B cell (primary cell): ENCODE results near the gene ALS2CL.

Experiments used
- EZH2 ChIP-seq: IDR thresholded peaks from 2 replicates; pipeline ENCODE4 v1.6.1; 2012; ENCODE audit warnings: borderline replicate concordance, low read depth, mild to moderate bottlenecking, moderate library complexity, low read length; ENCODE audit not compliant: insufficient read depth, poor library complexity, severe bottlenecking
- TF ChIP-seq, protein P1 (sequence below): fragments of 200-600 bp; IDR thresholded peaks from one replicate; pipeline ENCODE4 v1.8.0; 2022; ENCODE audit warnings: antibody characterized with exemption, mild to moderate bottlenecking

DNA sequence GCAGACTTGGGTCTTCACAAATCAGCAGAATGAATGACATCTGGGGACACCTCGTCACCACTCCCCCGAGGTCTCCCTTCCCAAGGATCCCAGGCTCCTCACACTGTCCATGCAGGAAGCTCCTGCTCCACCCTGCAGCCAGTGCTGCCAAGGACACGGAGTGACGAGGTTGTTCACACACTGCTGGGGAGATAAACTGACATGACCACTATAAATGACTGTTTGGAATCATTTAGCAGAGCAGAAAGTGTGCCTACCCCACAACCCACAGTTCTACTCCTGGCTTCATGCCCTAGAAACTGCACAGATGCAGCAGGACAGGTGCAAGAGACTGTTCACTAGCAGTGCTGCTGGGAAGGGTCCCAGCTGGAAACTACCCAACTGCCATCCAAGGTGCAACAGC, 43.9 kb upstream of the ALS2CL start:
- TF ChIP-seq, protein P1, sequence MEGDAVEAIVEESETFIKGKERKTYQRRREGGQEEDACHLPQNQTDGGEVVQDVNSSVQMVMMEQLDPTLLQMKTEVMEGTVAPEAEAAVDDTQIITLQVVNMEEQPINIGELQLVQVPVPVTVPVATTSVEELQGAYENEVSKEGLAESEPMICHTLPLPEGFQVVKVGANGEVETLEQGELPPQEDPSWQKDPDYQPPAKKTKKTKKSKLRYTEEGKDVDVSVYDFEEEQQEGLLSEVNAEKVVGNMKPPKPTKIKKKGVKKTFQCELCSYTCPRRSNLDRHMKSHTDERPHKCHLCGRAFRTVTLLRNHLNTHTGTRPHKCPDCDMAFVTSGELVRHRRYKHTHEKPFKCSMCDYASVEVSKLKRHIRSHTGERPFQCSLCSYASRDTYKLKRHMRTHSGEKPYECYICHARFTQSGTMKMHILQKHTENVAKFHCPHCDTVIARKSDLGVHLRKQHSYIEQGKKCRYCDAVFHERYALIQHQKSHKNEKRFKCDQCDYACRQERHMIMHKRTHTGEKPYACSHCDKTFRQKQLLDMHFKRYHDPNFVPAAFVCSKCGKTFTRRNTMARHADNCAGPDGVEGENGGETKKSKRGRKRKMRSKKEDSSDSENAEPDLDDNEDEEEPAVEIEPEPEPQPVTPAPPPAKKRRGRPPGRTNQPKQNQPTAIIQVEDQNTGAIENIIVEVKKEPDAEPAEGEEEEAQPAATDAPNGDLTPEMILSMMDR, result no peak
- no peak for TF ChIP-seq EZH2
